CD8-positive, alpha-beta memory T cell (primary cell): ENCODE measurements around the gene FAM124B. TPM values are rescaled to one million over a fixed set of nuclear protein-coding genes. Genes with fewer than 3 reads are reported as not detected.
"Not testable (repeated sequence)": the region's sequence is repeated elsewhere in the genome, so short reads cannot be mapped to it uniquely, and the experiment has no call there.

Experiments used
- CTCF ChIA-PET: fragments of 350-600 bp; sonication (Branson Sonifier 250); formaldehyde crosslinking; loops from one replicate; lab custom pipeline; 2021; ENCODE audit warnings: antibody characterized with exemption; lab: Charles Lee
- POLR2A ChIA-PET: fragments of 350-600 bp; sonication (Branson Sonifier 250); formaldehyde crosslinking; loops from one replicate; lab custom pipeline; 2021; ENCODE audit warnings: antibody characterized with exemption; lab: Charles Lee
- DNase-seq, 5 donors: peaks; one replicate each; pipeline versions ENCODE4 v3.0.0 to v3.0.0-alpha.2; 2020 to 2022; ENCODE audit warnings: mixed read lengths in 1 of 5
- H3K27ac ChIP-seq: one replicate; pipeline ENCODE4 v1.7.0; 2013; ENCODE audit warnings: low read depth, mild to moderate bottlenecking, low read length, moderate library complexity
- H3K27me3 ChIP-seq: 2 replicates; pipeline ENCODE4 v1.7.0; 2013; ENCODE audit warnings: low read length, mild to moderate bottlenecking; ENCODE audit not compliant: insufficient read depth, poor library complexity, severe bottlenecking
- H3K36me3 ChIP-seq: 2 replicates; pipeline ENCODE4 v1.7.0; 2013; ENCODE audit warnings: mild to moderate bottlenecking, low read length, moderate library complexity; ENCODE audit not compliant: insufficient read depth
- H3K4me1 ChIP-seq: 2 replicates; pipeline ENCODE4 v1.7.0; 2013; ENCODE audit warnings: mild to moderate bottlenecking, low read length, moderate library complexity; ENCODE audit not compliant: insufficient read depth
- H3K4me3 ChIP-seq: 2 replicates; pipeline ENCODE4 v1.7.0; 2013; ENCODE audit warnings: mild to moderate bottlenecking, low read length
- H3K9me3 ChIP-seq: 2 replicates; pipeline ENCODE4 v1.7.0; 2013; ENCODE audit warnings: mild to moderate bottlenecking, low read length
- H3K27ac Mint-ChIP-seq, 8 donors: one replicate each; pipeline ENCODE4 v1.8.0; 2020 to 2021; ENCODE audit warnings: mixed read lengths in 8 of 8, mild to moderate bottlenecking in 6 of 8, inconsistent platforms in 3 of 8, moderate library complexity in 3 of 8
- H3K27me3 Mint-ChIP-seq, 2 donors: one replicate each; pipeline ENCODE4 v1.8.0; 2020 to 2021; ENCODE audit warnings: mixed read lengths in 2 of 2, mild to moderate bottlenecking in 1 of 2, moderate library complexity in 1 of 2
- H3K36me3 Mint-ChIP-seq, 3 donors: one replicate each; pipeline ENCODE4 v1.8.0; 2020 to 2021; ENCODE audit warnings: mixed read lengths in 3 of 3, inconsistent platforms in 1 of 3, mild to moderate bottlenecking in 1 of 3
- H3K4me1 Mint-ChIP-seq, 3 donors: one replicate each; pipeline ENCODE4 v1.8.0; 2020 to 2021; ENCODE audit warnings: mixed read lengths in 3 of 3, inconsistent platforms in 1 of 3, mild to moderate bottlenecking in 1 of 3
- H3K4me3 Mint-ChIP-seq, 7 donors: one replicate each; pipeline ENCODE4 v1.8.0; 2020 to 2021; ENCODE audit warnings: mixed read lengths in 7 of 7, mild to moderate bottlenecking in 6 of 7, moderate library complexity in 4 of 7, inconsistent platforms in 2 of 7
- H3K9me3 Mint-ChIP-seq, 5 donors: one replicate each; pipeline ENCODE4 v1.8.0; 2020 to 2022; ENCODE audit warnings: mixed read lengths in 5 of 5, mild to moderate bottlenecking in 3 of 5, moderate library complexity in 2 of 5, inconsistent platforms in 1 of 5
- polyA plus RNA-seq: library from polyadenylated mRNA; unstranded; fragments of 300-500 nt; fragmentation: Illumina TruSeq; gene quantifications from one replicate; pipeline ENCODE4 v1.2.3, GENCODE V29; 2021
- total RNA-seq, 2 experiments: library from RNA; stranded (reverse); gene quantifications; one replicate each; pipeline ENCODE4 v1.2.3, GENCODE V29; 2021

Gene FAM124B
- total and polyA plus RNA-seq, 3 experiments from 2014 or later = not detected

- Histone ChIP-seq H3K4me1 (no peaks in the 10 kb centered on the region), H3K36me3 (no peaks in the 10 kb centered on the region), H3K9me3 (no peaks in the 10 kb centered on the region), H3K27ac (no peak overlapping the region), H3K27me3 (no peaks in the 10 kb centered on the region), H3K4me3 (no peak overlapping the region)
- Mint-ChIP-seq H3K27me3 (peaks cover 14 to 36% of the 10 kb centered on the region in 2 donors), H3K9me3 (no peaks in the 10 kb centered on the region), H3K36me3 (peaks cover 0 to 2% (median 0%) of the 10 kb centered on the region in 3 donors), H3K27ac (no peak overlapping the region), H3K4me1 (peaks cover 2 to 11% (median 4%) of the 10 kb centered on the region in 3 donors), H3K4me3 (no peak overlapping the region)
- ChIA-PET POLR2A (no interaction called here), CTCF (no interaction called here)
- no peak for DNase-seq
These were observed 3.6 kb downstream of the FAM124B start for GRCh38 chr2:224398289-224398688.

GRCh38 chr2:224397100-224397499 is 4.8 kb downstream of the FAM124B start:
- H3K36me3 Mint-ChIP-seq, H3K27ac Mint-ChIP-seq, POLR2A ChIA-PET: not testable (repeated sequence)

GRCh38 chr2:224395620-224396390 is 6.1 kb downstream of the FAM124B start:
- no peak for DNase-seq
- Mint-ChIP-seq H3K4me3 (no peak overlapping the region), H3K27me3 (peaks cover 9 to 23% of the 10 kb centered on the region in 2 donors), H3K9me3 (no peaks in the 10 kb centered on the region), H3K27ac (no peak overlapping the region), H3K36me3 (peaks cover 0 to 2% (median 0%) of the 10 kb centered on the region in 3 donors), H3K4me1 (no peaks in the 10 kb centered on the region)
- POLR2A ChIA-PET = no interaction called here
- CTCF ChIA-PET = no interaction called here
- no peaks in the 10 kb centered on the region for H3K27me3 ChIP-seq
- H3K9me3 ChIP-seq = no peaks in the 10 kb centered on the region
- H3K36me3 ChIP-seq = no peaks in the 10 kb centered on the region
- H3K4me3 ChIP-seq = no peak overlapping the region
- H3K4me1 ChIP-seq = no peaks in the 10 kb centered on the region
- H3K27ac ChIP-seq = no peak overlapping the region

More at GRCh38 chr2:224397100-224397499, 4.8 kb downstream of the FAM124B start:
- H3K27ac ChIP-seq, H3K4me3 Mint-ChIP-seq, DNase-seq, H3K36me3 ChIP-seq, H3K27me3 ChIP-seq, CTCF ChIA-PET, H3K9me3 Mint-ChIP-seq, H3K4me1 Mint-ChIP-seq, H3K9me3 ChIP-seq, H3K4me3 ChIP-seq, H3K4me1 ChIP-seq: not testable (repeated sequence)
- H3K27me3 Mint-ChIP-seq = peaks cover 13 to 34% of the 10 kb centered on the region in 2 donors

GRCh38 chr2:224393157-224393872 is 8.6 kb downstream of the FAM124B start:
- H3K4me1 ChIP-seq = no peaks in the 10 kb centered on the region
- H3K27me3 ChIP-seq = no peaks in the 10 kb centered on the region
- H3K4me3 ChIP-seq = no peak overlapping the region
- no peak overlapping the region for H3K27ac ChIP-seq
- Mint-ChIP-seq H3K27ac (no peak overlapping the region), H3K27me3 (peaks cover 5 to 26% of the 10 kb centered on the region in 2 donors), H3K9me3 (no peaks in the 10 kb centered on the region), H3K36me3 (no peaks in the 10 kb centered on the region), H3K4me1 (no peaks in the 10 kb centered on the region), H3K4me3 (no peak overlapping the region)
- ChIA-PET CTCF (no interaction called here), POLR2A (no interaction called here)
- no peaks in the 10 kb centered on the region for H3K9me3 ChIP-seq
- no peak for DNase-seq
- no peaks in the 10 kb centered on the region for H3K36me3 ChIP-seq

GRCh38 chr2:224392545-224392944 is 9.4 kb downstream of the FAM124B start:
- peaks cover 5 to 28% of the 10 kb centered on the region in 2 donors for H3K27me3 Mint-ChIP-seq
- CTCF ChIA-PET = no interaction called here
- Histone ChIP-seq H3K4me3 (no peak overlapping the region), H3K4me1 (no peaks in the 10 kb centered on the region), H3K27me3 (no peaks in the 10 kb centered on the region), H3K36me3 (no peaks in the 10 kb centered on the region), H3K27ac (no peak overlapping the region), H3K9me3 (no peaks in the 10 kb centered on the region)
- H3K27ac Mint-ChIP-seq = no peak overlapping the region
- POLR2A ChIA-PET = no interaction called here
- DNase-seq = no peak
- no peaks in the 10 kb centered on the region for H3K36me3 Mint-ChIP-seq
- no peaks in the 10 kb centered on the region for H3K4me1 Mint-ChIP-seq
- H3K9me3 Mint-ChIP-seq = no peaks in the 10 kb centered on the region
- H3K4me3 Mint-ChIP-seq = no peak overlapping the region

- DNase-seq = no peak
- no peak overlapping the region for H3K27ac ChIP-seq
- POLR2A ChIA-PET = no interaction called here
- no peaks in the 10 kb centered on the region for H3K9me3 ChIP-seq
- CTCF ChIA-PET = interaction anchor here (0.9 kb wide), 1 partner anchor 20 kb away, joined by 4 read pairs; no protein-coding TSS in a partner anchor
- Mint-ChIP-seq H3K27ac (no peak overlapping the region), H3K36me3 (no peaks in the 10 kb centered on the region), H3K27me3 (peaks cover under 1 to 26% of the 10 kb centered on the region in 2 donors), H3K4me3 (no peak overlapping the region), H3K4me1 (no peaks in the 10 kb centered on the region), H3K9me3 (no peaks in the 10 kb centered on the region)
- no peaks in the 10 kb centered on the region for H3K27me3 ChIP-seq
- H3K36me3 ChIP-seq = no peaks in the 10 kb centered on the region
- H3K4me3 ChIP-seq = no peak overlapping the region
- no peaks in the 10 kb centered on the region for H3K4me1 ChIP-seq
These were observed 12.6 kb downstream of the FAM124B start for GRCh38 chr2:224389317-224389716.

- no peaks in the 10 kb centered on the region for H3K4me1 ChIP-seq
- CTCF ChIA-PET = no interaction called here
- H3K27ac ChIP-seq = no peak overlapping the region
- Mint-ChIP-seq H3K36me3 (no peaks in the 10 kb centered on the region), H3K9me3 (no peaks in the 10 kb centered on the region), H3K27me3 (peaks cover 5 to 23% of the 10 kb centered on the region in 2 donors), H3K4me1 (no peaks in the 10 kb centered on the region), H3K4me3 (no peak overlapping the region), H3K27ac (no peak overlapping the region)
- no peak for DNase-seq
- H3K27me3 ChIP-seq = no peaks in the 10 kb centered on the region
- H3K4me3 ChIP-seq = no peak overlapping the region
- no peaks in the 10 kb centered on the region for H3K9me3 ChIP-seq
- POLR2A ChIA-PET = no interaction called here
- H3K36me3 ChIP-seq = no peaks in the 10 kb centered on the region
These were observed 15.0 kb downstream of the FAM124B start for GRCh38 chr2:224386876-224387275.

GRCh38 chr2:224382973-224383555 is 18.8 kb downstream of the FAM124B start:
- CTCF ChIA-PET = interaction anchor here (1.5 to 1.7 kb wide), 2 partner anchors 9 to 14 kb away, joined by 4 to 6 read pairs; no protein-coding TSS in a partner anchor
- no peaks in the 10 kb centered on the region for H3K9me3 Mint-ChIP-seq

More at GRCh38 chr2:224382973-224383555, 18.8 kb downstream of the FAM124B start:
- Histone ChIP-seq H3K36me3 (no peaks in the 10 kb centered on the region), H3K27me3 (no peaks in the 10 kb centered on the region), H3K4me3 (no peak overlapping the region), H3K27ac (no peak overlapping the region), H3K4me1 (no peaks in the 10 kb centered on the region), H3K9me3 (no peaks in the 10 kb centered on the region)
- Mint-ChIP-seq H3K4me1 (no peaks in the 10 kb centered on the region), H3K4me3 (no peak overlapping the region), H3K36me3 (no peaks in the 10 kb centered on the region), H3K27ac (no peak overlapping the region), H3K27me3 (peaks cover 5 to 15% of the 10 kb centered on the region in 2 donors)
- POLR2A ChIA-PET = no interaction called here
- no peak for DNase-seq
